Adipocyte (in vitro differentiated cells): ENCODE data around the gene KAT6B.

Source experiments
- DNase-seq: peaks from one replicate; pipeline ENCODE4 v3.0.0-alpha.2; 2015; ENCODE audit warnings: low read depth
- H3K27me3 ChIP-seq: replicated peaks from 2 replicates; pipeline ENCODE4 v1.7.0; 2013; ENCODE audit warnings: mild to moderate bottlenecking, low read length, moderate library complexity; ENCODE audit not compliant: control insufficient read depth, insufficient read depth
- H3K36me3 ChIP-seq: 2 replicates; pipeline ENCODE4 v1.7.0; 2013; ENCODE audit warnings: low read length, mild to moderate bottlenecking, moderate library complexity; ENCODE audit not compliant: control insufficient read depth, insufficient read depth, severe bottlenecking
- H3K4me1 ChIP-seq: 2 replicates; pipeline ENCODE4 v1.7.0; 2013; ENCODE audit warnings: mild to moderate bottlenecking, low read length, moderate library complexity; ENCODE audit not compliant: control insufficient read depth, insufficient read depth
- H3K4me3 ChIP-seq: 2 replicates; pipeline ENCODE4 v1.7.0; 2013; ENCODE audit warnings: mild to moderate bottlenecking, low read length, moderate library complexity
- H3K9ac ChIP-seq: 2 replicates; pipeline ENCODE4 v1.7.0; 2013; ENCODE audit warnings: mild to moderate bottlenecking, low read length, moderate library complexity
- H3K9me3 ChIP-seq: 2 replicates; pipeline ENCODE4 v1.7.0; 2013; ENCODE audit warnings: mild to moderate bottlenecking, low read length, moderate library complexity; ENCODE audit not compliant: control insufficient read depth

The KAT6B gene

DNA sequence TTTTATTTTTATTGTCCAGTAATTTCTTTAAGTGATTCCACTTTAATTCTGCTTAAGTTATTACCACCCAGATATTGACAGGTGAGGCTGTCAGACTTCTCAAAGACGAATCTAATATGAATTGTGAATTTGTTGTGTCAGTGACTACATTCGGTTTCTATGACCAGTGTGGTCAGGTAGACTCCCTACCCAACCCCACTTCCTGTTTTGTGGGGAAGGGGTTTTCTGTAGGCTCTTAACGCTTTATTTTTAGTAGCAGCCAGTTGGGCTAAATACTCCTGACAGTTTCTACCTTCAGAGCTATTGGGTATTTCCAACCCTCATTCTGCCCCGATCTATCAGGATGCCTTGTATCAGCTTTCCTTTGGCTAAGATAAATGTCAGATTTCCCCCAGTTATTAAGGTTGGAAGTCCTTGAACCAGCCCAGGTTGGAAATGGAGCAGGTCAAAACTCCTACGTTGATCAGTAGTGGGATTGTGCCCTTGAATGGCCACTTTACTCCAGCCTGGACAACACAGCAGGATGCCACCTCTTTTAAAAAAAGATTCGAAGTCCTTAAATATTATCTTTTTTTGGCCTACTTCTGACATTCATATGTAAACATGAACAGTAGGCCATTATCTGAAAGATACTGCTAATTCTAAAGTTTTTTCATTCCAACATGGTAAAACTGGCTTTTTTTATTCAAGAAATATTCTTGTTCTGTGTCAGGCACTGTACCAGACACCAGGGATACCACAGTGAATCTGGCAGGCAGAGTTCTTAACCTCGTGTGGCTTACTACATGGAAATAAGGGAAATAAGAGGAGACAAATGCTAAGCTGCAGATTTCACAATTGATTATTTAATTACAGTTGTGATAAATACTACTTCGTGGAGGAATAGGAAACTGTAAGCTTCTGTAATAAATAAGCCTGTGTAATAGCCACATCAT lies 151.8 kb downstream of the KAT6B start:
- peaks cover 39% of the 10 kb centered on the region for H3K36me3 ChIP-seq
- H3K9me3 ChIP-seq, result no peaks in the 10 kb centered on the region
- H3K9ac ChIP-seq, result no peak overlapping the region
- no peak overlapping the region for H3K4me3 ChIP-seq
- peaks cover 9% of the 10 kb centered on the region for H3K4me1 ChIP-seq
- no peak for DNase-seq
- no peaks in the 10 kb centered on the region for H3K27me3 ChIP-seq

DNA sequence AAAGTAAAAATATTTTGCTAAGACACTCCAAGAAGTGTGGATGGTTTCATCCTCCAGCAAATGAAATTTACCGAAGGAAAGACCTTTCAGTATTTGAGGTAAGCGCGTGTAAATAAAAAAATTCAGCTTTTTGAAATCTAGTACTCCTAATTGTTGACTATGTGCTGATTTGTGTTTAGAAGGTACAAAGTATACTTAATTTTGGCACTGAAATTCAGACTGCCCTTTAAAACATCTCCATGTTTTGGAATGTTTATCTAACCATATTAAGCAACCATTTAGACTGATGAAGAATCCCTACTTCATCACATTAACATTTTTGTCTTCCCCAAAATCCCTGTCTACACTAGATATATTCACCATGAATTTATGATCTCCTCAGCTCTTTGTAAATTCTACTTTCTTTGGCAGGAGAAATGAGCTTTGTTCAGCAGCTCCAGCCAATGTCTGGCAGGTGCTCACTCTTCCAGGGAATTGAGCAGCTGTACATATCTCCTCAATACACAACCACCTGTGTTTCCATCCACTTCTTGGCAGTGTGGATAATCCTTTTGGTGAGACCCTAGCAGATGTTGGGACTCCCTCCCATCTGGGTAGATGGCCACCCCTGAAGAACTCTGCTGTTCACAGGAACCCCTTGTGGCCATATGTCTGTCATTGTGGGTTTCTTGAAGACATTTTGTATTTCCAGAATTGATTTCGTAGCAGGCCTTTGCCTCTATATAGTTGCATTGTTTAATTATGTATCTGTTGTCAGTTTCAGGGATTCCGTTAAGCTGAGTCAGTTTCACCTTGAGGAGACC lies 155.6 kb downstream of the KAT6B start:
- DNase-seq, result no peak
- H3K9ac ChIP-seq, result no peak overlapping the region
- H3K4me3 ChIP-seq, result no peak overlapping the region
- no peaks in the 10 kb centered on the region for H3K27me3 ChIP-seq
- no peaks in the 10 kb centered on the region for H3K9me3 ChIP-seq
- peaks cover 26% of the 10 kb centered on the region for H3K36me3 ChIP-seq
- peaks cover 2% of the 10 kb centered on the region for H3K4me1 ChIP-seq

GRCh38 chr10:74982634-74982982 lies 156.2 kb downstream of the KAT6B start:
- peaks cover 8% of the 10 kb centered on the region for H3K4me1 ChIP-seq
- no peaks in the 10 kb centered on the region for H3K9me3 ChIP-seq
- DNase-seq, result no peak

DNA sequence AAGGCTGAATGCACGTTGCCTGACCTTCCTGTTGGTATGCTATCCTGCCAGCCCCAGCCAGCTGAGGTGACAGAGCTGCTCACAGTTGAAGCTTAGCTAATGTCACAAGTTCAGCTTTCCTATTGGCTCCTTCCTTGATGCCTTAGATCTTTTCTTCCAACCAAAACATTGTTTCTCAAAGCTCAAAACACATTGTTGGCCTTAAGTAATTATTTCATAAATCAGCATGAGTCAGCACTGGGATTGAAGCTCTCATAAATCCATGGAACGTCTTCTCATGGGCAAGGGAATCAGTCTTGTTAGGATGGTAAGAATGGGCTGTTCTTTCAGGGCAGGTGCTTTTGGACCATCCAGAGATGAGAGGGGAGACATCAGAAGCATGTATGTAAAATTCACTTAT lies 157.0 kb downstream of the KAT6B start:
- H3K36me3 ChIP-seq, result peaks cover 25% of the 10 kb centered on the region
- no peak overlapping the region for H3K9ac ChIP-seq
- H3K27me3 ChIP-seq, result no peaks in the 10 kb centered on the region
- H3K4me3 ChIP-seq, result no peak overlapping the region
- no peaks in the 10 kb centered on the region for H3K9me3 ChIP-seq
- no peak for DNase-seq
- H3K4me1 ChIP-seq, result peaks cover 15% of the 10 kb centered on the region

More at GRCh38 chr10:74982634-74982982, 156.2 kb downstream of the KAT6B start:
- peaks cover 25% of the 10 kb centered on the region for H3K36me3 ChIP-seq
- H3K4me3 ChIP-seq, result no peak overlapping the region
- no peak overlapping the region for H3K9ac ChIP-seq
- H3K27me3 ChIP-seq, result no peaks in the 10 kb centered on the region

DNA sequence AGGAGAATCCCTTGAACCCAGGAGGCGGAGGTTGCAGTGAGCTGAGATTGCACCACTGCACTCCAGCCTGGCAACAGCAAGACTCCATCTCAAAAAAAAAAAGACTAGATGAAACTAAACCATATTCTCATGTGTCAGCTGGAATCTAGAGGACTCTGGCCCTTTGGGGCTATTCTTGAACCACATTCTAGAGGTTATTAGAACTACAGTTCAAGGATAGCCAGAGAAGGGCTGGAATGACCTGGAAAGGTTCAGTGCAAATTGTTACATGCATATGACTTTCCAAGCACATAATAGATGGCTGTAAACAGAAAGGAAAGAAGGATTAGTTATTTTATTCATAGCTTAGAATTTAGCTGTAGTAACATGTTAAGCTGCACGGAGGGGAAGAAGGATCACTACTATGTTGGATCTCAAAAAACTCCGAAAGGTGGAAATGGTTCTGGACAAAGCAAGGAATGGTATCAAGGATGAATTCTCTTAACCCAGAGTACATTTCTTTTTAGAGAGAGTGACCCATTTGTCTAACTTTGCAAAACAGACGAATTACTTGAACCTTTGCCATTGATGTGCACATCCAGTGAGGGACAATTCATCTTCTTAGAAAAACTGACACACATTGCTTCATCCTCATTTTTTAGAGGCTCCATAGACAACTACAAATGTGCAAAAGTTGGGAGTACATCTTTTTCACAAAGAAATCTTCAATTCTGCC lies 161.1 kb downstream of the KAT6B start:
- Histone ChIP-seq H3K36me3 (peaks cover 20% of the 10 kb centered on the region), H3K9me3 (no peaks in the 10 kb centered on the region), H3K4me1 (peaks cover 31% of the 10 kb centered on the region), H3K27me3 (no peaks in the 10 kb centered on the region), H3K4me3 (peak overlapping the region; percentile 32), H3K9ac (peak overlapping the region; percentile 50)
- DNase-seq, result peak; percentile 32

DNA sequence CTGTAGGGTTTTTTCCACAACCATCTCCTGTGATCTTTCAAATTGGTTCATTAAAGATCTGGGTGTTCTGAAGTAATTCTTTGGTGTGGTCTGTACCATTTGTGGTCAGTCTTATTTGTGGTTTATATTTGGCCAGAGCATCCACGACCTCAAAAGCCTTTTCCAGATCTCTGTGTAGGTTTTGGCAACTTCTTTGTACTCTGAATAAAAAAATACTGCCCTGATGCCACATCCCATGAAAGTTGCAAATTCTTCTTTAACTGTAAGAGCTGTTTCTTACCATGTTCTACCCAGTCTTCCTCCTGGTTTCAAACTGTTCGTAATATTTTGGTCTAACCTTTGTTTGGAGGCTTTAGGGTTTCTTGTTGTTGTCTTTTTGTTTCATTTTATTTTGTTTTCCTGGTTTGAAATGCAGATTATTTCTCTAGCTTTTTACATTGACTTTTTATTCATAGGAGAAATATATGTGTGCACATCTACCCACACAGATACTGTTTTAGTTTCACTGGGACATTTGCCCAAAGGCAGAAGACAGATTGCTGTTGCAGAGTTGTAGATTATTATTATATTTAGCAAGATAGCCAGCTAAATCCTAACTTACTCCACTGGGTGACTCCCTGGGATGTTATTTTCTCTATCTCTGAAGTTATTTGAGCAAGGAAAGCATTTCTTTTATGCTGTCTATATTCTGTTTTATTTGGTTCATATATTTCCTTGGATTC lies 161.8 kb downstream of the KAT6B start:
- H3K4me3 ChIP-seq, result peak overlapping the region; percentile 32

DNA sequence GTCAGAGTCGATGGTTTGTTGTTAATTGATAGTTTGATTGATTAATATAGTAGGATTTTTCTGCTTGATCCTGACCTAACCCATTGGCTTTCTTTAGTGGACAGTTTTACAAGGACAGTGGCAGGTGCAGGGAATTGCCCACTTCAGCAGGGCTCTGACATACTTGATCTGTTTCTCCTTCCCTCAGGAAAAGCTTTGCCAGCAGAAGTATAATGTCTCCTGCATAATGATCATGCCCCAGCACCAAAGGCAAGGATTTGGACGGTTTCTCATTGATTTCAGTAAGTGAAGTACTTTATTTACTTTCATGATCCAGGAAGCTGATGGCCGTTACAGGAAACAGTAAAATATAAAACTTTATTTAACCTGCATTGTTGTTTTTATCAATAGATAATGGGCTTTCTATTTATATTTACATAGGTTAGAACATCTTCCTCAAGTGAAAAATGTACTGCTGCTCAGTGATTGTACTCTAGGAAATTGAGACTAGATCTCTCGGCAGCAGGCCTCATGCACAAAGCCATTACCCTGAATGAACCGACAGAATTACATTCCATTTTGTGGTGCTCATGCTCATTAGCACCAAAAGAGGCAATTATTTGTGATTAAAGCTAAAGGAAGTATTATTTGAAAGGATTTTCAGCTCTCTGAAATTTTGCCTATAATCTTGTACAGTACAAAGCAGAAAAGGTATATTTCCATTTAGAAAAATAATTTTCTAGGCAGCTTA lies 162.6 kb downstream of the KAT6B start:
- Histone ChIP-seq H3K9me3 (no peaks in the 10 kb centered on the region), H3K4me3 (peak overlapping the region; percentile 32), H3K9ac (peak overlapping the region; percentile 50), H3K4me1 (peaks cover 35% of the 10 kb centered on the region), H3K36me3 (peaks cover 26% of the 10 kb centered on the region), H3K27me3 (no peaks in the 10 kb centered on the region)
- DNase-seq, result no peak

More for the DNA sequence above, 161.8 kb downstream of the KAT6B start:
- H3K9me3 ChIP-seq, result no peaks in the 10 kb centered on the region
- H3K27me3 ChIP-seq, result no peaks in the 10 kb centered on the region
- H3K4me1 ChIP-seq, result peaks cover 35% of the 10 kb centered on the region
- peak overlapping the region; percentile 50 for H3K9ac ChIP-seq
- peaks cover 22% of the 10 kb centered on the region for H3K36me3 ChIP-seq
- peak; percentile 26 for DNase-seq

- Histone ChIP-seq H3K9ac (no peak overlapping the region), H3K4me3 (no peak overlapping the region), H3K27me3 (no peaks in the 10 kb centered on the region), H3K36me3 (peaks cover 35% of the 10 kb centered on the region), H3K4me1 (peaks cover 35% of the 10 kb centered on the region), H3K9me3 (no peaks in the 10 kb centered on the region)
- no peak for DNase-seq
Measured at GRCh38 chr10:74991435-74991834, 165.0 kb downstream of the KAT6B start.

- DNase-seq, result no peak
- H3K36me3 ChIP-seq, result peaks cover 37% of the 10 kb centered on the region
- peaks cover 33% of the 10 kb centered on the region for H3K4me1 ChIP-seq
- H3K27me3 ChIP-seq, result no peaks in the 10 kb centered on the region
- H3K4me3 ChIP-seq, result no peak overlapping the region
- no peak overlapping the region for H3K9ac ChIP-seq
- no peaks in the 10 kb centered on the region for H3K9me3 ChIP-seq
Measured at GRCh38 chr10:74992068-74992467, 165.7 kb downstream of the KAT6B start.

- Histone ChIP-seq H3K36me3 (peaks cover 46% of the 10 kb centered on the region), H3K4me3 (no peak overlapping the region), H3K27me3 (no peaks in the 10 kb centered on the region), H3K9me3 (no peaks in the 10 kb centered on the region), H3K4me1 (peaks cover 18% of the 10 kb centered on the region), H3K9ac (no peak overlapping the region)
- no peak for DNase-seq
Measured at GRCh38 chr10:74993649-74994048, 167.2 kb downstream of the KAT6B start.
